ENCODE measurements around the gene RPRD2.
"Not testable (repeated sequence)": the region's sequence is repeated elsewhere in the genome, so short reads cannot be mapped to it uniquely, and the experiment has no call there.

Gene RPRD2

DNA sequence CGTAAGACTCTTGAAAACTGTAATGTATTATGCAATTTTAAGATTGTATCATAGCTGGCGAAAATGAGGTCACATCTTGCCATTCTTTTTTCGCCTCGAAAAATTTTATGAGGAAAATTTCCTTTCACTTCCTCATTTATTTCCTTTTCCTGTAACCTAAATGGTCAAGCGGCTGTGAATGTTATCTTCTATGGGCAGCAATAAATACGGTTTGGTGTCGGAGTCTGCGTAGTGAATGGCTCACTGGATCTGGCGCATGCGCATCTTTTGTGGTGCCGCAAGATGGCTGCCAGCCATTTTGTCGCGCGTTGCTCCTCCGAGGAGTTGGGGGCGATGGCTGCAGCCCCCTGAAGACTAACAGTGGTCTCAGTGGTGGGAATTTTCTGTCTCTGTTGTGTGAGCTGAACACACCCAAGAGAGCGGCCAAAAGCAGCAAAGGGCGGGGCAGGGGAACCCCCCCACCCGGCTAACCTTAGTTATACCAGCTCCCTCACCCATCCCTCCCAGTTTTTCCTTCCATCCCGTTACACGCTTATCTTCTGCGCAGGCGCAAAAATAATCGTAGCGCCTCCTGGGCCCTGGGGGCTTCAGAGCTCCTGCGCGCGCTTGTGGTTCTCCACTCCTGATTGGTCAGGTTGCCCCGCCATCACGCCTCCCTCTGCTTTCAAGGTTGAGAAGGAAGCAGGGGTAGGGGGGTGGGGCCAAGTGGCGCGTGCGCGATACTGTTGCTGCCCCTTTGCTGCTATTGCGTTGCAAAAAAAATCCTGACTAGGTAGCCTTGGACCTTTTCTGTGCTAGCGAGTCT lies at the start of gene RPRD2:
Gene RPRD2, plus strand, starts transcription at position 722 of the 805 bp plus-strand sequence. CDS start 568 bp downstream, outside the sequence.
- DNase-seq (ENCODE audit: insufficient read length, low spot score) (peak; percentile 83), FAIRE-seq (no peak)
- TF ChIP-seq POLR2A (IDR thresholded peaks at IDR 0.05; ENCODE audit: low read depth, low read length), result peak; percentile 94

DNA sequence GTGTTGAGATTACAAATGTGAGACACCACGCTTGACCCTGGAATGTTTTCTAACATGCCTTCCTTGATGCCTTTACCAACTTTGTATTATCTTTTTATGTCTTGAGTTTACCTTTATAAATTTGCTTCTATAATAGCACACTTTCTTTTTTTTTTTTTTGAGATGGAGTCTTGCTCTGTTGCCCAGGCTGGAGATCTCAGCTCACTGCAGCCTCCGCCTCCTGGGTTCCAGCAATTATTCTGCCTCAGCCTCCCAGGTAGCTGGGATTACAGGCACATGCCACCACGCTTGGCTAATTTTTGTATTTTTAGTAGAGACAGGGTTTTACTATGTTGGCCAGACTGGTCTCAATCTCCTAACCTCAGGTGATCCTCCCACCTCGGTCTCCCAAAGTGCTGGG lies 49.3 kb upstream of the RPRD2 start:
- FAIRE-seq; DNase-seq (ENCODE audit: insufficient read length, low spot score): not testable (repeated sequence)

DNA sequence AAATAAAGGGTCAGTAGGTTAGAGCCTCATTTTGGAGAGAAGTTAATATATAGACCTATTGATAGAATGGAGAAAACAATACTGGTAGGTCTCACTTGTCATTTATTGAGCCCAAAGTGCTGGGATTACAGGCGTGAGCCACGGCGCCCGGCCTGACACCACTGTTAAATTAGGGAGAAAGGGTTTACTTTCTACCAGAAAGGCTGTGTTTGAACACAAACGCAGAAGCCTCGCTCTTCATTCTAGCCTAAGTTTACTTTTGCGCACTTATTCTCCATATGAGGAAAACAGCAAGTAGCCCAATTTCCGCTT lies 43.3 kb upstream of the RPRD2 start:
- no peak for TF ChIP-seq POLR2A (IDR thresholded peaks at IDR 0.05; ENCODE audit: low read depth, low read length)
- DNase-seq (ENCODE audit: insufficient read length, low spot score), result no peak
- FAIRE-seq, result no peak

DNA sequence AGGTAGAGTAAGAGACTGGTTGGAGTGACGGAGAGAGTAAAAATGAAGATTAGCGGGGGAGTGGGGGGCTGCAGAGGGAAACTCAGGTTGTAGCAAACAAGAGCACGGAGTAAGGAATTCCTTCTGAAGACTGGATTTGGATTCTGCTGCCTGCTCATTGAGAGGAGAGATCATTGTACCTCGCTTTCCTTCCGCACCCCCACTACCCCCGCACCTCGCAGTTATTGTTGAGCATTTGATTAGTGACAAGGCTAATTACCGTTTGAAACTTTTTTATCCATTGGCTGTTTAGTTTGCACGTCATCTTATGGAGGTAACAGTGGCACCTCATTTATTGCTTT lies 42.2 kb upstream of the RPRD2 start:
- TF ChIP-seq POLR2A (IDR thresholded peaks at IDR 0.05; ENCODE audit: low read depth, low read length), result no peak
- DNase-seq (ENCODE audit: insufficient read length, low spot score) (no peak), FAIRE-seq (no peak)

DNA sequence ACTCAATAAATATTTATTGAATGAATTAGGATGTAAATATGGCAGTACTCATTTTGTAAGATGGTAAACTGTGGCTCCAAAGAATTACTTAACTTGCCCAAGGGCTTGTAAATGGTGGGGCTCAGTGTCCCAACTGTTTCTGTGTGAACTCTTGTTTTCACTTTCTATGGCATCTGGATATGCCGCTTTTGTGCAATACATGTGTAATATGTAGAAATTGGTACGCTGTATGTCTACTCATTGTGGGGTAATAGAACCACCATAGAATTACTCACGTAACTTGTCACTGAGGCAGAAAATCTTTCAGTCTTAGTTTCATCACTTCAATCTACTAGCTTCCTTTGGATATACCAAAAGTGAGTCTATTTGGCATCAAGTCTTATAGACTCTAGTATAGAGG lies 41.6 kb upstream of the RPRD2 start:
- no peak for TF ChIP-seq POLR2A (IDR thresholded peaks at IDR 0.05; ENCODE audit: low read depth, low read length)
- no peak for DNase-seq (ENCODE audit: insufficient read length, low spot score)
- FAIRE-seq, result no peak

DNA sequence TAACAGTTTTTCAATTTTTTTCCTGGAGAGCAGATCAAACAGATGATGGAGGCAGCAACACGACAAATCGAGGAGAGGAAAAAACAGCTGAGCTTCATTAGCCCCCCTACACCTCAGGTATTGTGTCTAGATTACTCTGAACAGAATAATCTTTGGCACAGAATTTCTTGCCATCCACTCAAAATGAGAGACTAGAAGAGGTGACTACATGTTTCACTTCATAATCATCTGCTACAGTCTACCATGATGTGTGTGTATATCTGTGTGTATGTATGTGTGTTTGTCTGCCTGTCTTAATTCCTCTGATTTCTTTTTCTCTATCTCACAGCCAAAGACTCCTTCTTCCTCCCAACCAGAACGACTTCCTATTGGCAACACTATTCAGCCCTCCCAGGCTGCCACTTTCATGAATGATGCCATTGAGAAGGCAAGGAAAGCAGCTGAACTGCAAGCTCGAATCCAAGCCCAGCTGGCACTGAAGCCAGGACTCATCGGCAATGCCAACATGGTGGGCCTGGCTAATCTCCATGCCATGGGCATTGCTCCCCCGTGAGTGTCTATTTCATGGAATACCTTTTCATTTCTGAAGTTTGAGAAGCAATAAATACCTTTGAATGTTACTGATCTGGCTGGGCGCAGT lies 31.2 kb upstream of the RPRD2 start:
- no peak for TF ChIP-seq POLR2A (IDR thresholded peaks at IDR 0.05; ENCODE audit: low read depth, low read length)
- no peak for DNase-seq (ENCODE audit: insufficient read length, low spot score)
- no peak for FAIRE-seq

DNA sequence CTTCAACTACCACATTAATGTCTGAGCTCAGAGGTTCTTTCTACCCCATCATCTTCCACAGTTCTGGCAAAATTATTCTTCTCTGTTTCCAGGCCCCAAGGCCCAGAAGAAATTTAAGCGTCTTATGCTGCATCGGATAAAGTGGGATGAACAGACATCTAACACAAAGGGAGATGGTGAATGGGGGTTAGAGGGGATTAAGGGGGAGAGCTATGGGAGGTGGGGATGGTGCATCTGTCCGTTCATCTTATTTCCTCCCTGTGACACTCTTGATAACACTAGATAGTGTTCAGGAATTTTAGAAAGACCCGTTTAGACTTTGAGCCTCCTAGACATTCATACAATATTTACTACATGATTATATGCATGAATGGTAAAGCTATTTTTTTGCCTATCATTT lies 17.6 kb upstream of the RPRD2 start:
- no peak for DNase-seq (ENCODE audit: insufficient read length, low spot score)
- no peak for TF ChIP-seq POLR2A (IDR thresholded peaks at IDR 0.05; ENCODE audit: low read depth, low read length)
- no peak for FAIRE-seq

DNA sequence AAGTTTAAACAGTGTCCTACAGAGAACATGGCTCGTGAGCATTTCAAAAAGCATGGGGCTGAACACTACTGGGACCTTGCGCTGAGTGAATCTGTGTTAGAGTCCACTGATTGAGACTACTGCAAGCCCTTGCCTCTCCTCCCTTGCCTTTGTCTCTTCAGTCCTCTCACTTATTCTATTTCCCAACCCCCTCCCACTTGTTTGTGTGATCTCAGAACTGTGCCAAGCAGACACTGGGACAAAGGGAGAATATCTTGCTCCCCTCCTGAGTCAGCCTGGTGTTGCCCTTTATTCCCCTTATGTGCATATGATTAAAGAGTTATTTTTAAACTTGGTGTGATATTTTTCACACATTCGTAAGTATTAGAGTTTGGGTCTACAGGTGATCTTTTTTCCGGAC lies 11.1 kb upstream of the RPRD2 start:
- no peak for TF ChIP-seq POLR2A (IDR thresholded peaks at IDR 0.05; ENCODE audit: low read depth, low read length)
- DNase-seq (ENCODE audit: insufficient read length, low spot score), result no peak
- FAIRE-seq, result no peak

DNA sequence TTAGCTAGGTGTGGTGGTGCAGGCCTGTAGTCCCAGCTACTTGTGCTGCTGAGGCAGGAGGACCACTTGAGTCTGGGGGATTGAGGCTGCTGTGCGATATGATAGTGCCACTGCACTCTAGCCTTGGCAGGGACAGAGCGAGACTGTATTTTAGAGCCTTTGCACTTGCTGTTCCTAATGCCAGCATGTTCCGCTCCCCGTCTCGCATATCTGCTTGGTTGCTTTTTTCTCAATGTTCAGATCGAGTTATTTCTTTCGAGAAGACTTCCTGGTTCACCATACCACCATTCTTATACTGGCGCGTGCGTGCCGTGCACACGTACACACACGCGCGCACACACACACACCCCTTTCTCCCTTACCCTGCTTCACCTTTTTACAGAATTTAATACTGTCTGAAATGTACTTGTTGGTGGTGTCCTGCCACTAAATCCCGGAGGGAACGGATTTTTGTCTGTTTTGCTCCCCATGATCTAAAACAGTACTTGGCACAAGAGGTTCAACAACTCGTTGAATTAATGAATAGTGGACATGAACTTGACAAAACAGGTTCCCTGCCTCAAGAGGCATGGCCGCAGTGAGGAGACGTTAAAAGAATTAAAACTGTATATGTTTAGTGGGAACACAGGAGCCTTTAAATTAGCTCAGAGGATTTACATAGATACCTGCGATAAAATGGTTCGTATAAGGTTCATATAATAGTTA lies 1.1 kb upstream of the RPRD2 start:
- DNase-seq (ENCODE audit: insufficient read length, low spot score), result no peak
- TF ChIP-seq POLR2A (IDR thresholded peaks at IDR 0.05; ENCODE audit: low read depth, low read length), result no peak
- no peak for FAIRE-seq

DNA sequence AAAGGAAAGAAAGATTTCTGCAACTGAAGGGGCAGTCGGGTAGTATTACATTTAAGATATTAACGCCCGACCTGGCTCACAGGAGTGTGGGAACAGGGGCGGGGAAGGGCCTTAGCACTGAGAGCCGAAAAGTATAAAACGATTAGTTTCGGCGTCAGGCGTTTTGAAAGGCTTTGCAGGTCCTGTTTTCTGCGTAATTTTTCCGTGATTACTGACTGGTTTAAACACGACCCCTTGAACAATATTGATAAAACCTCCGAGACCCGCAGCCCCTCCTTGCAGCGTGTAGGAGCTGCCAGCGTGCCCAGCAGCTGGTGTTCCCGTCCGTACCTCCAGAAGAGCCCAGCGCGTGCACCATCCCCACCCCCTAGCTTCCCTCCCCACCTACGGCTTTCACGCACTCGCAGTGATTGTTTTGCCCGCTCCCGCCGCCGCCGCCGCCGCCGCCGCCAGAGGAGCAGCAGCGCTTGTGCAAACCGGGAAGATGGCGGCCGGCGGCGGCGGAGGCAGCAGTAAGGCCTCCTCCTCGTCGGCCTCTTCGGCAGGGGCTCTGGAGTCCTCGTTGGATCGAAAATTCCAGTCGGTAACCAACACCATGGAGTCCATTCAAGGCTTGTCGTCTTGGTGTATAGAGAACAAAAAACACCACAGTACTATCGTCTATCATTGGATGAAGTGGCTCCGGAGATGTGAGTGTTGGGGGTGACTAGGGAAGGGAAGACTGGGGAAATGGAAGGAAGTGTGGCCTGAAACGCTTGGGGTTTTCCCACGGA lies 470 bp downstream of the RPRD2 start:
- DNase-seq (ENCODE audit: insufficient read length, low spot score), result peak; percentile 45
- no peak for FAIRE-seq
- peak; percentile 72 for TF ChIP-seq POLR2A (IDR thresholded peaks at IDR 0.05; ENCODE audit: low read depth, low read length)

DNA sequence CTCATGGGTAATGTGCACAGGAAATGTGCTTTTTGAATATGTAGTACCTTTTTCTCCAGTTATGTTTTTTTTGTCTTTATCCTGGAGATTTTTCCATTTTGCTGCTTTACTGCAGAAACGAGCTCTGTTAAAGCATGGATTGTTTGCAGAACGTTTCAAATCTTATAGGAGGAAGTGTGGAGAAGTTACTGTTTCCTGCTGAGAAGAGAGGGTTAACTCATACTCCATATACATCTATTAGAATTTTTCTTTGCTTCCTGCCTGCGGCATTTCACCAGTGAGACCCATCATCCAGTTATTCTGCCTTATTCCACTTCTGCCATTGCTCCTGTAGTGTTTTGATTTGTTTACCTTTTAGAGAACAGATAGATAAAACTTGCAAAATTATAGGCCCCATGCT lies 2.0 kb downstream of the RPRD2 start:
- FAIRE-seq (no peak), DNase-seq (ENCODE audit: insufficient read length, low spot score) (no peak)
- TF ChIP-seq POLR2A (IDR thresholded peaks at IDR 0.05; ENCODE audit: low read depth, low read length), result no peak

DNA sequence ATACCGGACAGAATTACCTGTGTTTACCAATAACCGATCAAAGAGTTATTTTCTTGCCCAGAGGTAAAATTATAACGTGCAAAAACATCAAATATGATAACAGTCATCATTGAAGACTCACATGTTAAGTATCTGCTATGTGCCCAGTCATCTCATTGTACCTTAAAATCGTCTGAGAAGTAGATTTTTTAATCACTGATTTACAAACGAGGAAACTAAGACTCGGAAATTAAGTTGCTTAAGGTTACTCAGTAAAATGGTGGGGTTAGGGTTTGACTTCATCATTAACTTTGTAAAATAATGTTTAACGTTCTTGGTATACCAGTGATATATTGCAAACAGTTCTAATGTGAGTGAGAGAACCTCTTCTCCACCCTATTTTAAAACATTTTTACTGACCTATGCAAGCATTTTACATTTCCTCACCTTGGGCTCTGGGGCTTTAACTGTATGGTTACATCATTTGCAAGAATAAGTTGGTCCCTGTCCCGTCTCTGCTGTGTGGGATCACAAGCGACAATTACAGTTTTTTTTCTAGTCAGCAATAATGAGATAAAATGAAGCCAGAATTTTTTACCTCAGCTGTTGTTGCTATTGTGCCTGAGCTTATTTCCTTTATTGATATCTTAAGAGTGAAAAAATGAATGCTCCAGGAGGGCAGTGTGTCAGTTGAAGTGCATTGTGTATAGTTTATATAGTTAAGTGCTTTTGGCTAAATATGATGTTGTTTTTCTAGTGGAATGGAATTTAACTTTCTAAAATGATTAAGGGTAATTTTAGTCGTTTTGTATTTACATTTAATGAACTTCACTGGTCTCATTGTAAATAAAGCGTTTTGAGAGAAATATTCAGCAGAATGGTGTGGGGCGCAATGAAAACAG lies 2.7 kb downstream of the RPRD2 start:
- no peak for TF ChIP-seq POLR2A (IDR thresholded peaks at IDR 0.05; ENCODE audit: low read depth, low read length)
- FAIRE-seq, result no peak
- DNase-seq (ENCODE audit: insufficient read length, low spot score), result no peak

DNA sequence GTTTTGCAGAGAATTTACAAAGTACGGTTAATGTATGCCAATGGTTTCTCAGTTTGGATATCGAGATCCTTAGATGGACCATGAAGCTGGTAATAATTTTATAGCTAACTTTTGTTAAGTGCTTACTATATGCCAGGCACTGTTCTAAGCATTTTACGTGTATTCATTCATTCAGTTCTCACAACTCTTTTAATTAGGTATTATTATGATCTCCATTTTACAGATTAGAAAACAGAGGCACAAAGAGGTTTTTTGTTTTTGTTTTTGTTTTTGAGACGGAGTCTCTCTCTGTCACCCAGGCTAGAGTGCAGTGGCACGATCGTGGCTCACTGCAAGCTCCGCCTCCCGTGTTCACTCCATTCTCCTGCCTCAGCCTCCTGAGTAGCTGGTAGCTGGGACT lies 7.2 kb downstream of the RPRD2 start:
- TF ChIP-seq POLR2A (IDR thresholded peaks at IDR 0.05; ENCODE audit: low read depth, low read length), result no peak
- no peak for DNase-seq (ENCODE audit: insufficient read length, low spot score)
- no peak for FAIRE-seq
